NCI-H2227 (cell line): ENCODE data around the gene PSKH1.

Experiments
- DNase-seq: peaks from one replicate; lab custom pipeline; 2025; ENCODE audit not compliant: unreplicated experiment; lab: John Stamatoyannopoulos, UW

Gene PSKH1

DNA sequence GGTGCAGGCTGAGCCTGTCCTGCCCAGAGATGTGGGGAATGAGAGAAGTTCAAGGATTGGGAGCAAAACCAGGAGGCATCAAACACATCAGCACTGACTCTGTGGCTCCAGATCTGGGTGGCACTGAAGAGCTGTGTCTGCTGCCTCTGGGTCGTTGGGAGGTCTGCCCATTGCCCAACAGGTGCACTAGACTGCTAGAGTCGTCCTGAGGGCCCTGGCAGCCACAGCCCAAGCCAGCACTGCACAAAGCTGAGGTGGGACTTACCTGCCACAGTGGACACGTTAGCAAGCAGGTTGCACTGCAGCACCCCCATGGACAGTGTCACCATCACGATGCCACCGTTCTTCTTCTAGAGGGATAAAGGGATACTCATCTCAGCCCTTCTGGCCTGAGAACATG, 84.0 kb downstream of the PSKH1 start:
- DNase-seq = no peak

- DNase-seq = no peak
These were observed 84.6 kb downstream of the PSKH1 start for GRCh38 chr16:67977469-67978227.
